Heart right ventricle (tissue), 16 donors: ENCODE data around the gene P2RY4. TPM values are rescaled to one million over a fixed set of nuclear protein-coding genes. Genes with fewer than 3 reads are reported as not detected.
"Not testable (repeated sequence)": the region's sequence is repeated elsewhere in the genome, so short reads cannot be mapped to it uniquely, and the experiment has no call there.

ENCODE experiments used
- ATAC-seq, 8 donors: fragments of 200-7000 bp; cut with Tn5 transposase; one replicate each; pipeline ENCODE4 v1.9.1; 2020; ENCODE audit warnings: mild to moderate bottlenecking in 8 of 8, moderate library complexity in 8 of 8, moderate number of reproducible peaks in 1 of 8
- DNase-seq, 2 donors: peaks; one replicate each; pipeline ENCODE4 v3.0.0-alpha.2; 2020
- H3K27ac ChIP-seq, 10 donors: fragments of 200-600 bp; sonication (generic) in 2 of 10; one replicate each; pipeline versions ENCODE4 v1.5.0 to v1.8.0; 2020 to 2022; ENCODE audit warnings: mild to moderate bottlenecking in 3 of 10
- H3K27me3 ChIP-seq, 7 donors: fragments of 200-600 bp; one replicate each; pipeline ENCODE4 v1.8.0; 2021 to 2022; ENCODE audit warnings: mild to moderate bottlenecking in 2 of 7
- H3K36me3 ChIP-seq, 9 donors: fragments of 200-600 bp; sonication (generic) in 1 of 9; one replicate each; pipeline versions ENCODE4 v1.5.0 to v1.8.0; 2020 to 2022; ENCODE audit warnings: mild to moderate bottlenecking in 2 of 9
- H3K4me1 ChIP-seq, 9 donors: fragments of 200-600 bp; sonication (generic) in 1 of 9; one replicate each; pipeline versions ENCODE4 v1.5.0 to v1.8.0; 2020 to 2022; ENCODE audit warnings: mild to moderate bottlenecking in 4 of 9
- H3K4me3 ChIP-seq, 10 donors: fragments of 200-600 bp; sonication (generic) in 2 of 10; one replicate each; pipeline versions ENCODE4 v1.5.0 to v1.8.0; 2020 to 2022; ENCODE audit warnings: mild to moderate bottlenecking in 7 of 10, moderate library complexity in 2 of 10
- H3K9me3 ChIP-seq, 11 donors: fragments of 200-600 bp in 10 of 11; sonication (generic) in 2 of 11; one replicate each; pipeline versions ENCODE4 v1.5.0 to v1.8.0; 2013 to 2022; ENCODE audit warnings: mild to moderate bottlenecking in 2 of 11, control low read depth in 1 of 11, moderate library complexity in 1 of 11
- CTCF ChIP-seq, 9 donors: fragments of 200-600 bp; sonication (generic) in 2 of 9; IDR thresholded peaks; one replicate each; pipeline versions ENCODE4 v1.5.0 to v1.8.0; 2021 to 2022; ENCODE audit warnings: antibody characterized with exemption in 9 of 9, mild to moderate bottlenecking in 5 of 9, moderate library complexity in 1 of 9
- WGBS, 2 donors: extraction: QIAGEN DNeasy Blood & Tissue Kit; methylation state at CpG; one replicate each; pipeline ENCODE4 v1.1.7; 2013; ENCODE audit warnings: inconsistent platforms in 1 of 2; 5-methylcytosine and 5-hydroxymethylcytosine counted together
- intact Hi-C, 10 donors: fragments of 100-400 bp; cut with DNase I; formaldehyde crosslinking; loops; one replicate each; pipeline versions ENCODE4 v1.11.1 to v1.14.2; 2022
- polyA plus RNA-seq, 2 donors: library from polyadenylated mRNA; stranded (reverse); fragments of 200-250 nt; gene quantifications; one replicate each; pipeline ENCODE4 v1.2.3, GENCODE V29; 2013
- total RNA-seq, 10 donors: library from RNA; stranded (reverse); fragmentation: NEBNext Ultra II Directional in 3 of 10; extraction: Animal tissue kit (Norgen Biotek cat#: 25700) in 3 of 10; gene quantifications; one replicate each; pipeline versions ENCODE4 v1.2.1 to v1.2.4, GENCODE V29; 2021 to 2023
- donor health status: Arrhythmogenic right ventricular cardiomyopathy.
- donor health status: ischemic (EF 13 %, LVEDD 7.1; RV severe dilation, severe dysfunction).
- donor health status: healthy with polysubstance abuse.
- donor health status: DM: no; HTN: yes; CAD: no.
- donor health status: DM: no; HTN: no; CAD: no.
- donor health status: ischemic (EF 25% LVEDD 6.9; RV normal size, moderate dysfunction).
- donor health status: ischemic (EF 25% LVEDD 5.7; RV mildly dilated, moderate dysfunction).
- donor health status: healthy.
- donor health status: DM: yes; HTN: yes; CAD: no.
- donor health status: Ischemic cardiomyopathy.
- donor health status: ischemic (EF 35%, LVEDD 5.7; RV mildly dilated, moderate dysfunction).
- donor health status: nonischemic (EF 11% LVEDD 7.7; RV severe dilation, severe dysfunction).
- donor health status: DM: yes; HTN: yes; CAD: no.
- donor health status: PGD.
- donor health status: ischemic (EF 29% LVEDD 5.4; RV normal size, mild dysfunction).
- donor health status: nonischemic (EF 23%, LVEDD 6.1; RV moderate dilation, normal function).

P2RY4 gene
- total and polyA plus RNA-seq, 12 donors: 0.03 to 0.35 (median 0.18) TPM; not detected in 8

GRCh38 chrX:70231666-70232065 lies 28.3 kb downstream of the P2RY4 start:
- H3K4me1 ChIP-seq: no peaks in the 10 kb centered on the region
- no peaks in the 10 kb centered on the region for H3K9me3 ChIP-seq
- intact Hi-C loops: no loop called here
- DNase-seq (no peak), ATAC-seq (peak in 1 of 8 donors; percentile 67)
- 27 to 34% methylated on average over 4 of the region's 4 CpGs for WGBS, 2 donors
- no peak for TF ChIP-seq CTCF (IDR thresholded peaks at IDR 0.05)
- no peaks in the 10 kb centered on the region for H3K36me3 ChIP-seq
- no peak overlapping the region for H3K27ac ChIP-seq
- no peak overlapping the region for H3K4me3 ChIP-seq
- peaks cover 0 to 13% (median 0%) of the 10 kb centered on the region in 7 donors for H3K27me3 ChIP-seq

- intact Hi-C loops: no loop called here
- no peak for DNase-seq
- WGBS, 2 donors: 90 to 91% methylated on average over 2 of the region's 2 CpGs
- ATAC-seq: no peak
- Histone ChIP-seq H3K9me3 (no peaks in the 10 kb centered on the region), H3K27me3 (peaks cover 0 to 29% (median 0%) of the 10 kb centered on the region in 7 donors), H3K36me3 (no peaks in the 10 kb centered on the region), H3K4me1 (no peaks in the 10 kb centered on the region), H3K27ac (no peak overlapping the region), H3K4me3 (no peak overlapping the region)
- no peak for TF ChIP-seq CTCF (IDR thresholded peaks at IDR 0.05)
These were observed 33.3 kb downstream of the P2RY4 start for GRCh38 chrX:70226687-70227086.

GRCh38 chrX:70226048-70226447 lies 34.0 kb downstream of the P2RY4 start:
- Histone ChIP-seq H3K4me3 (no peak overlapping the region), H3K27me3 (peaks cover 0 to 29% (median 0%) of the 10 kb centered on the region in 7 donors), H3K36me3 (no peaks in the 10 kb centered on the region), H3K9me3 (no peaks in the 10 kb centered on the region), H3K27ac (no peak overlapping the region), H3K4me1 (no peaks in the 10 kb centered on the region)
- no peak for TF ChIP-seq CTCF (IDR thresholded peaks at IDR 0.05)
- ATAC-seq: no peak
- DNase-seq: no peak
- intact Hi-C loops: no loop called here

GRCh38 chrX:70219938-70220764 lies 39.9 kb downstream of the P2RY4 start:
- Histone ChIP-seq H3K9me3 (peaks cover 0 to 5% (median 0%) of the 10 kb centered on the region in 11 donors), H3K4me3 (no peak overlapping the region), H3K4me1 (no peaks in the 10 kb centered on the region), H3K27ac (no peak overlapping the region), H3K36me3 (no peaks in the 10 kb centered on the region), H3K27me3 (peaks cover 0 to 47% (median 0%) of the 10 kb centered on the region in 7 donors)
- intact Hi-C loops: no loop called here
- peak in 1 of 2 donors; percentile 12 for DNase-seq
- no peak for TF ChIP-seq CTCF (IDR thresholded peaks at IDR 0.05)
- WGBS, 2 donors: 57 to 61% methylated on average over 5 of the region's 5 CpGs
- ATAC-seq: peak in 1 of 8 donors; percentile 31

- ATAC-seq, intact Hi-C loops: not testable (repeated sequence)
These were observed 50.4 kb downstream of the P2RY4 start for GRCh38 chrX:70209570-70209969.

More at GRCh38 chrX:70209570-70209969, 50.4 kb downstream of the P2RY4 start:
- not testable (repeated sequence) for H3K4me1 ChIP-seq, H3K36me3 ChIP-seq, H3K9me3 ChIP-seq, H3K4me3 ChIP-seq, H3K27ac ChIP-seq, H3K27me3 ChIP-seq, DNase-seq
- WGBS, 2 donors: 54 to 61% methylated on average over 6 of the region's 6 CpGs
